Neural cell (in vitro differentiated cells): ENCODE data around the gene PLAU.

ENCODE experiments used
- EP300 ChIP-seq: fragments of 450-650 bp; conservative IDR thresholded peaks from 2 replicates; pipeline ENCODE4 v1.6.1; 2014; ENCODE audit warnings: antibody characterized with exemption, mild to moderate bottlenecking, moderate library complexity; ENCODE audit not compliant: poor library complexity, severe bottlenecking
- EZH2 ChIP-seq: fragments of 200-600, 300-800 bp; shearing (Covaris generic), sonication (generic); IDR thresholded peaks from 2 replicates; pipeline ENCODE4 v1.6.1; 2014; ENCODE audit warnings: antibody characterized with exemption, low read length, borderline replicate concordance, mild to moderate bottlenecking; ENCODE audit not compliant: insufficient read depth, poor library complexity, severe bottlenecking
- POLR2AphosphoS5 ChIP-seq: IDR thresholded peaks from 2 replicates; pipeline ENCODE4 v1.6.1; 2012
- RAD21 ChIP-seq: fragments of 450-650 bp; conservative IDR thresholded peaks from 2 replicates; pipeline ENCODE4 v1.6.1; 2014; ENCODE audit warnings: antibody characterized with exemption, mild to moderate bottlenecking, moderate library complexity
- TAF1 ChIP-seq: IDR thresholded peaks from 2 replicates; pipeline ENCODE4 v1.6.1; 2012; ENCODE audit warnings: low read depth
- TF ChIP-seq, protein P1 (sequence below): fragments of 450-650 bp; IDR thresholded peaks from 2 replicates; pipeline ENCODE4 v1.5.1; 2014; ENCODE audit warnings: antibody characterized with exemption, mild to moderate bottlenecking, moderate library complexity; ENCODE audit not compliant: poor library complexity, severe bottlenecking

DNA sequence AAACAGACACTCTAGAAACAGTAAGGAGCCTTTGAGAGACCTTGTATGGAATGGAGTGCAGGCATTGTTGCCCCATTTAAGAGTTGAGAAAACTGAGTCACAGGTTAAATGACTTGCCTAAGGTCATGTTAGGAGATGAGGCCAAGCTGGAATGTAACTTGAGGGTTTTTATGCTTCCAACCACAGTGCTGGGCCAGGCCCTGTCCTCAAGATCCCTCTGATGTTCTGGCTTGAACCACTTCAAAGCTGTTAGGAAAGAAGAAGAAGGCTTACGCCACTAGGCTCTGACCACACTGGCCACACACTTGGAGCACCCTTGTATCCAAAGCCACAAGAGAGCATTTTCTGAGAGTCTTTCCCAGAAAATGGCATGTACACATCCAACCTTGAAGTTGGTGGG, 42.7 kb downstream of the PLAU start:
- TF ChIP-seq, protein P1, sequence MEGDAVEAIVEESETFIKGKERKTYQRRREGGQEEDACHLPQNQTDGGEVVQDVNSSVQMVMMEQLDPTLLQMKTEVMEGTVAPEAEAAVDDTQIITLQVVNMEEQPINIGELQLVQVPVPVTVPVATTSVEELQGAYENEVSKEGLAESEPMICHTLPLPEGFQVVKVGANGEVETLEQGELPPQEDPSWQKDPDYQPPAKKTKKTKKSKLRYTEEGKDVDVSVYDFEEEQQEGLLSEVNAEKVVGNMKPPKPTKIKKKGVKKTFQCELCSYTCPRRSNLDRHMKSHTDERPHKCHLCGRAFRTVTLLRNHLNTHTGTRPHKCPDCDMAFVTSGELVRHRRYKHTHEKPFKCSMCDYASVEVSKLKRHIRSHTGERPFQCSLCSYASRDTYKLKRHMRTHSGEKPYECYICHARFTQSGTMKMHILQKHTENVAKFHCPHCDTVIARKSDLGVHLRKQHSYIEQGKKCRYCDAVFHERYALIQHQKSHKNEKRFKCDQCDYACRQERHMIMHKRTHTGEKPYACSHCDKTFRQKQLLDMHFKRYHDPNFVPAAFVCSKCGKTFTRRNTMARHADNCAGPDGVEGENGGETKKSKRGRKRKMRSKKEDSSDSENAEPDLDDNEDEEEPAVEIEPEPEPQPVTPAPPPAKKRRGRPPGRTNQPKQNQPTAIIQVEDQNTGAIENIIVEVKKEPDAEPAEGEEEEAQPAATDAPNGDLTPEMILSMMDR = no peak
- TF ChIP-seq EZH2 = no peak
- no peak for TF ChIP-seq TAF1
- TF ChIP-seq RAD21 = no peak
- no peak for TF ChIP-seq POLR2AphosphoS5
- TF ChIP-seq EP300 = no peak
